Measurements from ENCODE around the gene MAPKAPK5. TPM values are rescaled to one million over a fixed set of nuclear protein-coding genes. Genes with fewer than 3 reads are reported as not detected.
A peak's percentile ranks its signal among the peaks of the same experiment; 100 is the strongest.

Gene MAPKAPK5
- 10 to 100 TPM; 20.0 to 53.7 (median 43.1) TPM for total RNA-seq

GRCh38 chr12:111841750-111842555, at the start of gene MAPKAPK5:
Gene MAPKAPK5, plus strand, starts transcription at chr12:111842228. Its CDS starts 506 bp downstream, at chr12:111842734.
- peak; percentile 95 to 97 for DNase-seq
- peak within 1 kb of the TSS; percentile 83 to 92 for H3K27ac ChIP-seq
- no peaks in the 10 kb centered on the region for H3K27me3 ChIP-seq
- H3K36me3 ChIP-seq: no peaks in the 10 kb centered on the region
- H3K4me3 ChIP-seq: peak within 1 kb of the TSS; percentile 67 to 77
- peaks cover 5 to 7% of the 10 kb centered on the region in 2 donors for H3K4me1 ChIP-seq
- peak in 2 of 4 experiments; percentile 43 to 47 for TF ChIP-seq CTCF (IDR thresholded peaks at IDR 0.05)
- TF ChIP-seq POLR2A (IDR thresholded peaks at IDR 0.05): peak; percentile 55 to 66
- no peaks in the 10 kb centered on the region for H3K9me3 ChIP-seq
- intact Hi-C loops (cut with DNase I; ENCODE audit: low total_unique reads): no loop called here

GRCh38 chr12:111792856-111793235, 49.2 kb upstream of the MAPKAPK5 start:
- no peaks in the 10 kb centered on the region for H3K4me1 ChIP-seq
- DNase-seq: no peak
- H3K27me3 ChIP-seq: no peaks in the 10 kb centered on the region
- H3K36me3 ChIP-seq: no peaks in the 10 kb centered on the region
- H3K4me3 ChIP-seq: no peak overlapping the region
- H3K27ac ChIP-seq: peak overlapping the region in 1 of 2 donors; percentile 65
- H3K9me3 ChIP-seq: no peaks in the 10 kb centered on the region
- intact Hi-C loops (cut with DNase I; ENCODE audit: low total_unique reads): no loop called here
- TF ChIP-seq POLR2A (IDR thresholded peaks at IDR 0.05) (no peak), CTCF (IDR thresholded peaks at IDR 0.05) (no peak)

GRCh38 chr12:111798182-111798581, 43.8 kb upstream of the MAPKAPK5 start:
- H3K4me3 ChIP-seq: no peak overlapping the region
- no peaks in the 10 kb centered on the region for H3K4me1 ChIP-seq
- intact Hi-C loops (cut with DNase I; ENCODE audit: low total_unique reads): no loop called here
- DNase-seq: no peak
- H3K9me3 ChIP-seq: no peaks in the 10 kb centered on the region
- no peak for TF ChIP-seq CTCF (IDR thresholded peaks at IDR 0.05)
- TF ChIP-seq POLR2A (IDR thresholded peaks at IDR 0.05): no peak
- H3K27ac ChIP-seq: no peak overlapping the region
- no peaks in the 10 kb centered on the region for H3K36me3 ChIP-seq
- H3K27me3 ChIP-seq: no peaks in the 10 kb centered on the region

GRCh38 chr12:111799758-111800157, 42.3 kb upstream of the MAPKAPK5 start:
- DNase-seq: no peak
- Histone ChIP-seq H3K4me1 (no peaks in the 10 kb centered on the region), H3K27me3 (no peaks in the 10 kb centered on the region), H3K36me3 (no peaks in the 10 kb centered on the region), H3K9me3 (no peaks in the 10 kb centered on the region), H3K27ac (no peak overlapping the region), H3K4me3 (no peak overlapping the region)
- intact Hi-C loops (cut with DNase I; ENCODE audit: low total_unique reads): no loop called here
- TF ChIP-seq POLR2A (IDR thresholded peaks at IDR 0.05) (no peak), CTCF (IDR thresholded peaks at IDR 0.05) (no peak)

- Histone ChIP-seq H3K27ac (no peak overlapping the region), H3K4me3 (no peak overlapping the region), H3K4me1 (no peaks in the 10 kb centered on the region), H3K27me3 (no peaks in the 10 kb centered on the region), H3K9me3 (no peaks in the 10 kb centered on the region), H3K36me3 (no peaks in the 10 kb centered on the region)
- TF ChIP-seq POLR2A (IDR thresholded peaks at IDR 0.05): no peak
- intact Hi-C loops (cut with DNase I; ENCODE audit: low total_unique reads): no loop called here
- DNase-seq: no peak
Observed at GRCh38 chr12:111803038-111803626, 38.9 kb upstream of the MAPKAPK5 start.

Measured in uterus (tissue), 4 donors.